ENCODE data around the gene POTEF.
"Not testable (repeated sequence)": the region's sequence is repeated elsewhere in the genome, so short reads cannot be mapped to it uniquely, and the experiment has no call there.

The POTEF gene

DNA sequence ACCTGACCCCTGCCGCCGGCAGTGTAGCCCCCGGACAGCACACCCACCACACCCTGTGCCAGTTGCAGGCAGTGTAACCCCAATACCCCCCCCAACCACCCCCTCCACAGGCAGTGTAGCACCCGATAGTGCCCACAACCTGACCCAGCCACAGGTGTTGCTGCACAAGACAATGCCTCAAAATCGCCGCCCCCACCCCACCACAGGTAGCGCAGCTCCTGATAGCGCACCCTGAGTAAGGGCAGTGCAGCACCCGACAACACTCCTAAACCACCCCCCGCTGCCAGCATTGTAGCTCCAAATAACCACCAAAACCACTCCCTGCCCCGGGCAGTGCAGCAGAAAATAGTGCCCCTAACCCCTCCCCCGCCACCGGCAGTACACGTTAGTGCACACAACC lies 558 bp downstream of the POTEF start:
- not testable (repeated sequence) for DNase-seq (ENCODE audit: low read depth in 2 of 2, low spot score in 1 of 2)

DNA sequence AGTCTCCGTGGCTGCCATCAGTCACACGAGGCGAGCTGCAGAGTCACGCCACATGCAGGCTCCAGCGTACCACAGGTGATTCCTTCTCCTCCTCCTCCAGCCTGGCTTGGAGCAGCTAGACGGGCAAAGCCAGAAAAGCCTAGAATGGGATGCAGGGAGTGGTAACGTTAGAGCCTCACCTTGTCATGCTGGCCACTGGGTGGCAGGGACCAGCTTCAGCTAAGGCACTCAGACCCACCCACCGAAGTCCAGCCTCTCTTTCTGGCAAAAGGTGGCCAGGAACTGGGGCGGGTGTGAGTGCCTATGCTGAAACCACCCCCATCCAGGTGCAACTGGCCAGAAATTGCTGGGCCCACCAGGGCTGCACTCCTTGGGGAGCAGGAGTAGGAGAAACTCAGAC lies 1.3 kb downstream of the POTEF start:
- not testable (repeated sequence) for DNase-seq (ENCODE audit: low read depth in 2 of 2, low spot score in 1 of 2)

DNA sequence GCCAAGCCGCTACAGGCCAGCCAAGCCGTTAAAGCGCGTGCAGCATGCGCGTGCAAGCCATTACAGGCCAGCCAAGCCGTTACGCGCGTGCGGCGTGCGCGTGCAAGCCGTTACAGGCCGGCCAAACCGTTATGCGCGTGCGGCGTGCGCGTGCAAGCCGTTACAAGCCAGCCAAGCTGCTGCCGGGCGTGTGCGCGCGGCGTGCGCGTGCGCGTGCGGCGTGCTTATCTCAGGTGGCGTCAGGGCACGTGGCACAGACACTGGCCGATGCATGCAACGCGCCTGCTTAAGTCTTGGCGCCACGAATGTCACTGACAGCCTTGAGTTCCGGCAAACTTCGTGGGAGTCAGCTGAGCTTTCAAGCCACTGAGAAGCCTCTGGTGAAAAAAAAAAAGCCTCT lies 8.1 kb downstream of the POTEF start:
- not testable (repeated sequence) for DNase-seq (ENCODE audit: low read depth in 2 of 2, low spot score in 1 of 2)

DNA sequence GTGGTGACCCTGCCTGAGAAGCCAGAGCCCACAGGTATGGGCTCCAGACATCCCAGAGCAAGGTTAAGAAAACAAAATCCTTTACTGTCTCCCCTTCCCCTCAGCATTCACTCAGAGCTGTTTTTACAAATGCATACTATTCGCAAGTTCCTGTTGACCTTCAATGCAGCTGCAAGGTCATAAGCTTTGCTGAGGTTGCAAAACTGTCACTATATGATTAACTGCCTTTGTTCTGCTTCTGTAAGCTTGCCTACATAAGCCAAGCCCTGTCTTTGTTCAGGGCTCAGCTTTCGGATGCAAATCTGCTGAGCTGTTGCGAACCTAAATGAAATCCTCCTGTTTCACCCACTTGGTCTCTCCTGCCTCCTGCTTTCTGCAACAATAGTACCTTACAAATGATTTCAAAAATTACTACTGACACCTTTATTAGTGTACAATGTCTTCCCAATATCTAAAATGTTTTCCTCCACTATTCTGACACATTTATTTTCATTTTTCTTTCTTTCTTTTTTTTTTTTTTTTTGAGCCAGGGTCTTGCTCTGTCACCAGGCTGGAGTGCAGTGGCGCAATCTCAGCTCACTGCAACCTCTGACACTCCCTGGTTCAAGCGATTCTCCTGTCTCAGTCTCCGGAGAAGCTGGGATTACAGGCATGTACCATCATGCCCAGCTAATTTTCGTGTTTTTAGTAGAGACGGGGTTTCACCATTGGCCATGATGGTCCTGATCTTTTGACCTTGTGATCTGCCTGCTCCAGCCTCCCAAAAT lies 26.2 kb downstream of the POTEF start:
- DNase-seq (ENCODE audit: low read depth in 2 of 2, low spot score in 1 of 2) = not testable (repeated sequence)

DNA sequence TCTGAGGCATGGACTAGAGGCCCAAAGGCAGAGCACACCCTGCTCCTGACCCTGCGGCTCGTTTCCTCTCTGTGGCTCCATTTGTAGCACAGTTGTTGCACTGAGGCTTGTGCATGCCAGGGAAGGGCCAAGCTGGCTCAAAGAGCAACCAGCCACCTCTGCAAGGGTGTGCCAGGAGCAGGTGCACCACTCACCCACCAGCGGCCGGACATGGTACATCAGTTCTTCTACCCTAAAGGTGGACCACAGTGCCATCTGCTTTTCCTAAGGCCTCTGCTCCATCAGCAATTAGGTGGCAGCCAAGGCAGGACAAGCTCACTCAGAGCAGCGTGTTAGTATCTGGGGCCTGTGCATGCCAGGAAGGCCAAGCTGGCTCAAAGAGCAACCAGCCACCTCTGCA lies 66.4 kb downstream of the POTEF start:
- DNase-seq (ENCODE audit: low read depth in 2 of 2, low spot score in 1 of 2) = not testable (repeated sequence)

DNA sequence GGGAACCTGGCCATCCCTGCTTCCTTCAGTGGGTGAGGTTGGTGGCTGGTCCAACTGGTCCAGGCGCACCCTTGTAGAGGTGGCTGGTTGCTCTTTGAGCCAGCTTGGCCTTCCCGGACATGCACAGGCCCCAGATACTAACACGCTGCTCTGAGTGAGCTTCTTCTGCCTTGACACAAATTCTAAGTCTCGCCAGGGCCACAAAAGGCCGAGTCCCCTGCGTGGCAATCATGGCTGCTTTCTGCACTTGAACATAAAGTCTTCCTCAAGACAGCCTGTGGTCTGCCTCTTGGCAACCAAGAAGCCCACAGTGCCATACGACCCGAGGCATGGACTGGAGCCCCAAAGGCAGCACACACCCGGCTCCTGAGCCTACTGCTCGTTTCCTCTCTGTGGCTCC lies 69.0 kb downstream of the POTEF start:
- not testable (repeated sequence) for DNase-seq (ENCODE audit: low read depth in 2 of 2, low spot score in 1 of 2)

DNA sequence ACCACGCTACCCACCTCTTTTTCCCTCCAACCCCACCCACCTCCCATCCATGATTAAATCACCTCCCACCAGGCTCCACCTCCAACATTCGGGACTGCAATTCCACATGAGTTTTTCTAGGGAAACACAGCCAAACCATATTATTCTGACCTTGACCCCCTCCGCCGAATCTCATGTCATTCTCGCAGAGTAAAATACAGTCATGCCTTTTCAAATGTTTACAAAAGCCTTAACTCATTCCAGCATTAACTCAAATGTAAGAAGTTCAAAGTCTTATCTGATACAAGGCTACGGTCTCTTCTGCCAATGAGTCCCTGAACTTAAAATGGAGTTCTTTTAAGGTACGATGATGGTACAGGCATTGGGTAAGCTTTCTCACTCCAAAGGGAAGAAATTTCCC lies 72.7 kb downstream of the POTEF start:
- not testable (repeated sequence) for DNase-seq (ENCODE audit: low read depth in 2 of 2, low spot score in 1 of 2)

DNA sequence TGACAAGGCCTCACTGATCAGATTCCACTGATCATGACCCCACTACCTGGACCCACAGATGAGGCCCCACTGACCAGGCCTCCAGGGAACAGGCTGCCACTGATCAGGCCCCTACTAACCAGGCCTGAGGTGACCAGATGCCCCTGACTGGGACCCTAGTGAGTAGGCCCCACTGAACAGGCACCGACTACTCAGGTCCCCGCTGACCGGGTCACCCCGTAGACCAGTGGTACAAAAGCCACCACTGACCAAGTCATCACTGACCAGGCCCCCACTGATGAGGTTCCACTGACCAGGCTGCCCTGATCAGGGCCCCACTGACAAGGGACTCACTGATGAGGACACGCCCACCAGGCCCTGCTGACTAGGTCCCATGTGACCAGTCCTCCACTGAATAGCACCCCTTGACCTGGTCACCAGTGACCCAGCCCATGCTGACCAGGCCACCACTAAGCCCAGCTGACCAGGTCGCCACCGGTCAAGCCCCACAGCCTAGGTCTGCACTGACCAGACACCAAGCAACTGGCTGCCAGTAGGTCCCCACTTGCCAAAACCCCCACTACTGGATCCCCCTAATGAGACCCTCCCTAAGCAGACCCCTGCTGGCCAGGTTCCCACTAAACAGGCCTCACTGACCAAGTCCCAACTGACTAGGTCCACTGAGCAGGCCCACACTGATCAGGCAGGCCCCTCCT lies 75.7 kb downstream of the POTEF start:
- not testable (repeated sequence) for DNase-seq (ENCODE audit: low read depth in 2 of 2, low spot score in 1 of 2)

DNA sequence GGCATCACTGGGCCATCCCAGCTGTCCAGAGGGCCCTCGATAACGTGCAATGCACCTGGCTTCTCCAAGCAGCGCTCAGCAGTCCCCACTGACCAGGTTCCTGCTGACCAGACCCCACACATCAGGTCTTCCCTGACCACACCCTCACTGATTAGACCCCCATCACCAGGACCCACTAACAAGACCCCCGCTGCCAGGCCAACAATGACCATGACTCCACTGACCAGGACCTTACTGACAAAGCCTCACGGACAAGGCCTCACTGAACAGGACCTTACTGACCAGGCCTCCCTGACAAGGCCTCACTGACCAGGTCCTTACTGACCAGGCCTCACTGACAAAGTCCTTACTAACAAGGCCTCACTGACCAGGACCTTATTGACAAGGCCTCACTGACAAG lies 76.6 kb downstream of the POTEF start:
- DNase-seq (ENCODE audit: low read depth in 2 of 2, low spot score in 1 of 2) = not testable (repeated sequence)

DNA sequence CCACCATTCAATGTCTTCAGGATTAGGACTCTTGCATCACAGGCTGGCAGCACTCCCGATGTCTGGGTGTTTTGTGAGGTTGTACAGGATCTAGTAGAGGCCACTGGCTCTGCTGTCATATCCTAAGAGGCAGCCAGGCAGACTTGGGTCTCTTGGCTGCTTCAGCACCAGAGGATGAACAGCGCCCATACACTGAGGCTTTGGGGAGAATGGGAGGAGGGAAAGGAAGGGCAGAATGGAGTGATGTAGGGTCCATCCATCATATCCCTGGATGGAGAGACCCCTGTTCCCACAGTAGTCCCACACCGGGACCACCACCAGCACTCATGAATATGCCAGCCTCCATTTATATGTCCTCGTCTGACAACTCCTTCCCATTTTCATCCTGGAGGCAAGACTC lies 80.6 kb downstream of the POTEF start:
- DNase-seq (ENCODE audit: low read depth in 2 of 2, low spot score in 1 of 2) = not testable (repeated sequence)

DNA sequence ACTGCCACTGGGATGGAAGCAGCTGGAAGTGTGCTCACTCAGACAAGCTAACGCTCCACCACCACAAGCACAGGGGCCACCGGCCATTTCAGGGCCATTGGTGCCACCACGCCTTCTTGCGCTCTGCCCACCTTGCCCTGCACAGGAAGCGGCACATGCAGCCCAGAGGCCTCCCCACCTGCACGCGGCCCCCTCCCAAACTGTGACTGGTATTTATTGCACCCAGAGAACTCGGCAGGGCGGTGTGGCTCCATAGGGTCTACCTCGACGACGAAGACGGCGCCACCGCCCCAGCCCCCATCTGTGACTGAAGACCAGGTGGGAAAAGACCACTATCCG lies 90.8 kb downstream of the POTEF start:
- not testable (repeated sequence) for DNase-seq (ENCODE audit: low read depth in 2 of 2, low spot score in 1 of 2)

DNA sequence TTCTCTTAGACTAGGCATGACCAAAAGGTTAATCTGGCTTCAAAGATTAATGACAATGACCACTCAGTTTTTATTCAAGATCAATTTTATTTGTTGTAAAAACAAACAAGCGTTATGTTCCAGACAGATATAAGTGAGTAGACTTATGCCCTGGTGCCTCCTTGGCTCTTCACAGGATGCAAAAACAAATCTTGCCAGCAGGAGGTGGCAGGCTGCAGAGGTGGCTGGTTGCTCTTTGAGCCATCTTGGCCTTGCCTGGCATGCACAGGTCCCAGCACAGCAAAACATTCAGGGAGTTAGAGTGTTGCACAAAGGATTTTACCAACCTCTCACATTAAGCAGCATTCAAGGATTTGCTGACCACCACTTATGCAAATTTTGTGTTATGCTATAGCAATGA lies 103.1 kb downstream of the POTEF start:
- not testable (repeated sequence) for DNase-seq (ENCODE audit: low read depth in 2 of 2, low spot score in 1 of 2)
